ENCODE results near the gene PRKCD. TPM values are rescaled to one million over a fixed set of nuclear protein-coding genes. Genes with fewer than 3 reads are reported as not detected.
A peak's percentile ranks its signal among the peaks of the same experiment; 100 is the strongest.

PRKCD gene
- total RNA-seq, 1 donor from 2014 or later: 32.2 TPM

DNA sequence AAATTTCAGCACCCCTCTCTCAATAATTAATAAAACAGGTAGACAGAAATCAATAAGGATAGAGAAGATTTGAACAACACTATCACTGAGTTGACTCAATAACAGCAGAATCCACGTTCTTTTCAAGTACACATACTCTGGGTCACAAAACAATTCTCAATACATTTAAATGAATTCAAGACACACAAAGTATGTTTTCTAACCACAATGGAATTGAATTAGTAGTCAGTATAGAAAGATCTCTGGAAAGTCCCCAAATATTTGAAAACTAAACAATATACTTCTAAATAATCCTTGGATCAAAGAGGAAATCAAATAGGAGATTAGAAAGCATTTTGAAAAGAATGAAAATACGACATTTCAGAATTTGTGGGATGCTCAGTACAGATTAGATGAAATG, 54.8 kb downstream of the PRKCD start:
- intact Hi-C loops (cut with DNase I): no loop called here
- no peak overlapping the region for H3K27ac ChIP-seq
- TF ChIP-seq POLR2A (IDR thresholded peaks at IDR 0.05): no peak
- TF ChIP-seq, protein P1, sequence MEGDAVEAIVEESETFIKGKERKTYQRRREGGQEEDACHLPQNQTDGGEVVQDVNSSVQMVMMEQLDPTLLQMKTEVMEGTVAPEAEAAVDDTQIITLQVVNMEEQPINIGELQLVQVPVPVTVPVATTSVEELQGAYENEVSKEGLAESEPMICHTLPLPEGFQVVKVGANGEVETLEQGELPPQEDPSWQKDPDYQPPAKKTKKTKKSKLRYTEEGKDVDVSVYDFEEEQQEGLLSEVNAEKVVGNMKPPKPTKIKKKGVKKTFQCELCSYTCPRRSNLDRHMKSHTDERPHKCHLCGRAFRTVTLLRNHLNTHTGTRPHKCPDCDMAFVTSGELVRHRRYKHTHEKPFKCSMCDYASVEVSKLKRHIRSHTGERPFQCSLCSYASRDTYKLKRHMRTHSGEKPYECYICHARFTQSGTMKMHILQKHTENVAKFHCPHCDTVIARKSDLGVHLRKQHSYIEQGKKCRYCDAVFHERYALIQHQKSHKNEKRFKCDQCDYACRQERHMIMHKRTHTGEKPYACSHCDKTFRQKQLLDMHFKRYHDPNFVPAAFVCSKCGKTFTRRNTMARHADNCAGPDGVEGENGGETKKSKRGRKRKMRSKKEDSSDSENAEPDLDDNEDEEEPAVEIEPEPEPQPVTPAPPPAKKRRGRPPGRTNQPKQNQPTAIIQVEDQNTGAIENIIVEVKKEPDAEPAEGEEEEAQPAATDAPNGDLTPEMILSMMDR (IDR thresholded peaks at IDR 0.05): no peak
- no peak for TF ChIP-seq POLR2AphosphoS5 (IDR thresholded peaks at IDR 0.05; ENCODE audit: insufficient read depth in 1 of 2, low read depth in 1 of 2)
- no peak overlapping the region for H3K4me3 ChIP-seq
- no peaks in the 10 kb centered on the region for H3K4me1 ChIP-seq
- H3K9me3 ChIP-seq: no peaks in the 10 kb centered on the region
- H3K36me3 ChIP-seq: no peaks in the 10 kb centered on the region
- H3K27me3 ChIP-seq: no peaks in the 10 kb centered on the region
- DNase-seq (ENCODE audit: extremely low spot score in 2 of 2): no peak

DNA sequence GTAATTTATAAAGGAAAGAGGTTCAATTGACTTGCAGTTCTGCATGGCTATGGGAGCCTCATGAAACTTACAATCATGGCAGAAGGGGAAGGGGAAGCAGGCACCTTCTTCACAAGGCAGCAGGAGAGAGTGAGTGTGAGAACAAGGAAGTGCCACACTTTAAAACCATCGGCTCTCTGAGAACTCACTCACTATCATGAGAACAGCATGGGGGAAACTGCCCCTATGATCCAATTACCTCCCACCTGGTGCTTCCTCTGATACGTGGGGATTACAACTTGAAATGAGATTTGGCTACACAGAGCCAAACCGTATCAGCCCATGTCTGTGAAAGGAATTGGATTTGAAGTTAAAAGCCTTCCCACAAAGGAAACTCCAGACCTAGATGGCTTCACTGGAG, 55.7 kb downstream of the PRKCD start:
- no peak for DNase-seq (ENCODE audit: extremely low spot score in 2 of 2)
- Histone ChIP-seq H3K4me1 (no peaks in the 10 kb centered on the region), H3K4me3 (no peak overlapping the region), H3K9me3 (no peaks in the 10 kb centered on the region), H3K27me3 (no peaks in the 10 kb centered on the region), H3K27ac (no peak overlapping the region), H3K36me3 (no peaks in the 10 kb centered on the region)
- intact Hi-C loops (cut with DNase I): no loop called here
- TF ChIP-seq POLR2A (IDR thresholded peaks at IDR 0.05): no peak
- TF ChIP-seq, protein P1 (IDR thresholded peaks at IDR 0.05): no peak
- no peak for TF ChIP-seq POLR2AphosphoS5 (IDR thresholded peaks at IDR 0.05; ENCODE audit: insufficient read depth in 1 of 2, low read depth in 1 of 2)

DNA sequence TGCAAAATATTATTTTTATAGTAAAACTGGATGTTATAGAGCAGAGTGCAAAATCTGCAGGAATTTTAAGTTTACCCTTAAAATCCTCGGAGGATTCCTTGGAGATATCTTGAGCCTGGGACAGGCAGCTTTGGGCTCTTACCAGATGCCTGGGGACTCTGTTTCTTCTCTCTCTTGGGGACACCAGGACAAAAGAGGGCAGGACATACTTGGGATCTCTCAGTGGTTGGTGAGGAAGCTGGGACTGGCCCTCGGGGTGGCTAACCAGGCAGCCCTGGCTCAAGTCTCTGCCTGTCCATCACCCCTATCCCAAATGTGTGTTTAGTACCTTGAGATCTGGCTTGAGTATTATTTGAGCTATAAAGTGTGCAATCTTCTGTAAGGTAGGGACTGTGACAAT, 56.2 kb downstream of the PRKCD start:
- H3K4me1 ChIP-seq: no peaks in the 10 kb centered on the region
- H3K9me3 ChIP-seq: no peaks in the 10 kb centered on the region
- no peak overlapping the region for H3K27ac ChIP-seq
- H3K4me3 ChIP-seq: no peak overlapping the region
- no peak for DNase-seq (ENCODE audit: extremely low spot score in 2 of 2)
- no peaks in the 10 kb centered on the region for H3K27me3 ChIP-seq
- intact Hi-C loops (cut with DNase I): no loop called here
- H3K36me3 ChIP-seq: no peaks in the 10 kb centered on the region
- TF ChIP-seq POLR2A (IDR thresholded peaks at IDR 0.05) (no peak), POLR2AphosphoS5 (IDR thresholded peaks at IDR 0.05; ENCODE audit: insufficient read depth in 1 of 2, low read depth in 1 of 2) (no peak)
- TF ChIP-seq, protein P1 (IDR thresholded peaks at IDR 0.05): no peak

DNA sequence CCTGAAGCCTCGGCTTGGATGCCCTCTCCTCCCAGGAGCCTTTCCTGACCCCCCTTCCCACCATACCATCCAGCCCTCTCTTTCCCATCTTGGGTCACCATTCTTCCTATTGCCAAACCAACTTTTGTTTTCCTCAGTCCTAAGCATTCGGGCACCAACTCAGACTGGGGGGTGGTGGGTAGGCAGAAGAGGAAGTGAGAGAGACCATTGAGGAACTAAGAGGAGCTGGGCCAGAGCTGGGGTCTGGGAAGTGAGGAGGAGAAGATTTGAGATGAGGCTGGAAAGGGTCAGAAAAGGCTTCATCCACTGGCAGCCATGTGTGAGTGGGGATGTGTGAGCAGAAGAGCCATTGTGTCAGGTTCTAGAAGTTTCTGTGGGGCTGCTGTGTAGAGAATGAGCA, 57.1 kb downstream of the PRKCD start:
- intact Hi-C loops (cut with DNase I): no loop called here
- no peak overlapping the region for H3K27ac ChIP-seq
- no peak overlapping the region for H3K4me3 ChIP-seq
- no peaks in the 10 kb centered on the region for H3K4me1 ChIP-seq
- no peaks in the 10 kb centered on the region for H3K27me3 ChIP-seq
- no peaks in the 10 kb centered on the region for H3K9me3 ChIP-seq
- TF ChIP-seq POLR2AphosphoS5 (IDR thresholded peaks at IDR 0.05; ENCODE audit: insufficient read depth in 1 of 2, low read depth in 1 of 2) (no peak), POLR2A (IDR thresholded peaks at IDR 0.05) (no peak)
- TF ChIP-seq, protein P1 (IDR thresholded peaks at IDR 0.05): no peak
- no peak for DNase-seq (ENCODE audit: extremely low spot score in 2 of 2)
- no peaks in the 10 kb centered on the region for H3K36me3 ChIP-seq

- intact Hi-C loops (cut with DNase I): no loop called here
- no peak for DNase-seq (ENCODE audit: extremely low spot score in 2 of 2)
These were observed 59.0 kb downstream of the PRKCD start for GRCh38 chr3:53219895-53220483.

More at GRCh38 chr3:53219895-53220483, 59.0 kb downstream of the PRKCD start:
- H3K4me3 ChIP-seq: no peak overlapping the region
- no peaks in the 10 kb centered on the region for H3K9me3 ChIP-seq
- no peaks in the 10 kb centered on the region for H3K4me1 ChIP-seq
- H3K27ac ChIP-seq: no peak overlapping the region
- no peaks in the 10 kb centered on the region for H3K27me3 ChIP-seq
- TF ChIP-seq, protein P1 (IDR thresholded peaks at IDR 0.05): peak; percentile 70 to 85 (median 74)
- no peak for TF ChIP-seq POLR2AphosphoS5 (IDR thresholded peaks at IDR 0.05; ENCODE audit: insufficient read depth in 1 of 2, low read depth in 1 of 2)
- H3K36me3 ChIP-seq: peaks cover 0 to 10% of the 10 kb centered on the region in 2 donors
